Measurements from ENCODE around the gene GRID1.

- TF ChIP-seq CTCF (IDR thresholded peaks at IDR 0.05) (no peak), POLR2A (IDR thresholded peaks at IDR 0.05) (no peak), POLR2AphosphoS5 (IDR thresholded peaks at IDR 0.05; ENCODE audit: insufficient read depth in 1 of 2, low read depth in 1 of 2) (no peak)
Measured at GRCh38 chr10:85682621-85683020, 684.0 kb downstream of the GRID1 start.
